Thyroid gland (tissue), 4 donors: ENCODE measurements around the gene TMEM225B. TPM values are rescaled to one million over a fixed set of nuclear protein-coding genes. Genes with fewer than 3 reads are reported as not detected.

Experiments
- DNase-seq, 2 donors: peaks; one replicate each; pipeline ENCODE4 v3.0.0-alpha.2; 2019
- H3K27ac ChIP-seq, 3 donors: fragments of 200-600 bp; sonication (generic); 1 replicate in 2 of 3; 2 replicates in 1 of 3; pipeline ENCODE4 v1.5.1; 2016 to 2019; ENCODE audit warnings: mild to moderate bottlenecking in 1 of 3, moderate library complexity in 1 of 3
- H3K27me3 ChIP-seq: fragments of 200-600 bp; sonication (generic); one replicate; pipeline ENCODE4 v1.5.1; 2019
- H3K36me3 ChIP-seq, 2 donors: fragments of 200-600 bp; sonication (generic); one replicate each; pipeline ENCODE4 v1.5.1; 2016 to 2019
- H3K4me1 ChIP-seq, 2 donors: fragments of 200-600 bp; sonication (generic); one replicate each; pipeline ENCODE4 v1.5.1; 2017 to 2019
- H3K4me3 ChIP-seq, 3 donors: fragments of 200-600 bp; sonication (generic); replicated peaks in 1 of 3; 1 replicate in 2 of 3; 2 replicates in 1 of 3; pipeline ENCODE4 v1.5.1; 2016; ENCODE audit warnings: mild to moderate bottlenecking in 1 of 3
- H3K9me3 ChIP-seq: fragments of 200-600 bp; sonication (generic); one replicate; pipeline ENCODE4 v1.5.1; 2017
- CTCF ChIP-seq, 6 experiments: fragments of 200-600 bp in 3 of 6; fragments of 450-650 bp in 3 of 6; sonication (generic) in 3 of 6; IDR thresholded peaks; one replicate each; pipeline ENCODE4 v1.5.1; 2016 to 2019; ENCODE audit warnings: antibody characterized with exemption in 6 of 6, mild to moderate bottlenecking in 2 of 6, inconsistent platforms in 1 of 6, moderate library complexity in 1 of 6
- POLR2A ChIP-seq, 2 donors: fragments of 450-650 bp; IDR thresholded peaks; one replicate each; pipeline ENCODE4 v1.6.1; 2017; ENCODE audit warnings: antibody characterized with exemption in 2 of 2, mild to moderate bottlenecking in 2 of 2, moderate library complexity in 1 of 2
- WGBS, 2 donors: methylation state at CpG; one replicate each; pipeline ENCODE4 v1.1.5; 2017; 5-methylcytosine and 5-hydroxymethylcytosine counted together
- intact Hi-C: fragments of 100-400 bp; cut with DNase I; formaldehyde crosslinking; loops from one replicate; pipeline ENCODE4 v1.15.1; 2023
- total RNA-seq, 4 donors: library from RNA; depleted of rRNA; stranded (reverse); fragments of >200 nt; gene quantifications; one replicate each; pipeline ENCODE4 v1.2.3, GENCODE V29; 2016

TMEM225B gene
- total RNA-seq, 4 donors from 2014 or later: 1.1 to 3.2 (median 2.3) TPM

GRCh38 chr7:99596408-99596955, 1.6 kb upstream of the TMEM225B start:
- DNase-seq: no peak
- no peaks in the 10 kb centered on the region for H3K4me1 ChIP-seq
- intact Hi-C loops: no loop called here
- TF ChIP-seq POLR2A (IDR thresholded peaks at IDR 0.05): no peak
- TF ChIP-seq CTCF (IDR thresholded peaks at IDR 0.05): no peak
- no peaks in the 10 kb centered on the region for H3K9me3 ChIP-seq
- no peak overlapping the region for H3K27ac ChIP-seq
- no peaks in the 10 kb centered on the region for H3K36me3 ChIP-seq
- no peaks in the 10 kb centered on the region for H3K27me3 ChIP-seq
- 90 to 93% methylated on average over 1 of the region's 1 CpG for whole genome bisulfite sequencing, 2 donors
- H3K4me3 ChIP-seq: no peak overlapping the region

- H3K36me3 ChIP-seq: no peaks in the 10 kb centered on the region
- intact Hi-C loops: no loop called here
- H3K27ac ChIP-seq: no peak overlapping the region
- 80 to 85% methylated on average over 4 of the region's 4 CpGs for WGBS, 2 donors
- no peaks in the 10 kb centered on the region for H3K4me1 ChIP-seq
- H3K4me3 ChIP-seq: no peak overlapping the region
- DNase-seq: no peak
- TF ChIP-seq POLR2A (IDR thresholded peaks at IDR 0.05) (no peak), CTCF (IDR thresholded peaks at IDR 0.05) (no peak)
- H3K27me3 ChIP-seq: no peaks in the 10 kb centered on the region
- no peaks in the 10 kb centered on the region for H3K9me3 ChIP-seq
These were observed 1.8 kb downstream of the TMEM225B start for GRCh38 chr7:99599836-99600235.

- no peak for TF ChIP-seq CTCF (IDR thresholded peaks at IDR 0.05)
- no peak for TF ChIP-seq POLR2A (IDR thresholded peaks at IDR 0.05)
- WGBS, 2 donors: 63 to 65% methylated on average over 6 to 7 of the region's 7 CpGs
- Histone ChIP-seq H3K4me1 (no peaks in the 10 kb centered on the region), H3K4me3 (no peak overlapping the region), H3K9me3 (no peaks in the 10 kb centered on the region), H3K36me3 (no peaks in the 10 kb centered on the region), H3K27me3 (no peaks in the 10 kb centered on the region), H3K27ac (no peak overlapping the region)
- DNase-seq: no peak
- intact Hi-C loops: no loop called here
These were observed 3.7 kb downstream of the TMEM225B start for GRCh38 chr7:99601656-99602310.

GRCh38 chr7:99605527-99605926, 7.5 kb downstream of the TMEM225B start:
- Histone ChIP-seq H3K9me3 (no peaks in the 10 kb centered on the region), H3K27me3 (no peaks in the 10 kb centered on the region), H3K4me1 (no peaks in the 10 kb centered on the region), H3K36me3 (no peaks in the 10 kb centered on the region), H3K27ac (no peak overlapping the region), H3K4me3 (no peak overlapping the region)
- DNase-seq: no peak
- TF ChIP-seq POLR2A (IDR thresholded peaks at IDR 0.05): no peak
- TF ChIP-seq CTCF (IDR thresholded peaks at IDR 0.05): no peak
- intact Hi-C loops: no loop called here
- WGBS, 2 donors: 89 to 94% methylated on average over 7 of the region's 7 CpGs

GRCh38 chr7:99606531-99606930, 8.5 kb downstream of the TMEM225B start:
- no peak for DNase-seq
- H3K36me3 ChIP-seq: no peaks in the 10 kb centered on the region
- H3K9me3 ChIP-seq: no peaks in the 10 kb centered on the region
- TF ChIP-seq CTCF (IDR thresholded peaks at IDR 0.05) (no peak), POLR2A (IDR thresholded peaks at IDR 0.05) (no peak)
- H3K4me1 ChIP-seq: no peaks in the 10 kb centered on the region
- WGBS, 2 donors: 74 to 85% methylated on average over 8 of the region's 8 CpGs
- H3K27ac ChIP-seq: no peak overlapping the region
- intact Hi-C loops: no loop called here
- H3K27me3 ChIP-seq: no peaks in the 10 kb centered on the region
- H3K4me3 ChIP-seq: no peak overlapping the region
